ENCODE measurements around the gene KIF25.

Gene KIF25

DNA sequence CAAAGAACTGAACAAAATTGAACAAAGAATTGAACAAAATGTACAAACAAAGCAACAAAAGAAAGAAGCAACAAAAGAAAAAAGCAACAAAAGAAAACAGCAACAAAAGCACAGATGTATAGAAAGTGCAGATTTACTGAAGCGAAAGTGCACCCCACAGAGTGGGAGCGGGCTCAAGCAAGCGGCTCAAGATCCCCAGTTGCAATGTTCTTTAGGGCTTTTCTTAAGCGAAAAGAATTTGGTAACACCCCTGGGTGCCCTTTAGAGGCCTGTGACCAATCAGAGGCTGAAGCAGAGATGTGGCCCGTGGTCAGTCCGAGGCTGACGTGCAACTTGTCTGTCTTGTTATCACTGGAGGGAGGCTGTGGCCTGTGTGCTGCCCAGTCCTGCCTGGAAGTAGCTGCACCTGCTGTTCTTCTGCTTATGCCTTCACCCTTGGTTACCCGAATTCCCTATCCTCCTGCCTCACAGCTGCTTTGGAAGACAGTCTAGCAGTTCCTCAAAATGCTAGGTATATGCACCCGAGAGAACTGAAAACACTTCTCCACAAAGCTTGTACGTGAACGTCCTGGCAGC, 13.2 kb upstream of the KIF25 start:
- TF ChIP-seq, protein P1, sequence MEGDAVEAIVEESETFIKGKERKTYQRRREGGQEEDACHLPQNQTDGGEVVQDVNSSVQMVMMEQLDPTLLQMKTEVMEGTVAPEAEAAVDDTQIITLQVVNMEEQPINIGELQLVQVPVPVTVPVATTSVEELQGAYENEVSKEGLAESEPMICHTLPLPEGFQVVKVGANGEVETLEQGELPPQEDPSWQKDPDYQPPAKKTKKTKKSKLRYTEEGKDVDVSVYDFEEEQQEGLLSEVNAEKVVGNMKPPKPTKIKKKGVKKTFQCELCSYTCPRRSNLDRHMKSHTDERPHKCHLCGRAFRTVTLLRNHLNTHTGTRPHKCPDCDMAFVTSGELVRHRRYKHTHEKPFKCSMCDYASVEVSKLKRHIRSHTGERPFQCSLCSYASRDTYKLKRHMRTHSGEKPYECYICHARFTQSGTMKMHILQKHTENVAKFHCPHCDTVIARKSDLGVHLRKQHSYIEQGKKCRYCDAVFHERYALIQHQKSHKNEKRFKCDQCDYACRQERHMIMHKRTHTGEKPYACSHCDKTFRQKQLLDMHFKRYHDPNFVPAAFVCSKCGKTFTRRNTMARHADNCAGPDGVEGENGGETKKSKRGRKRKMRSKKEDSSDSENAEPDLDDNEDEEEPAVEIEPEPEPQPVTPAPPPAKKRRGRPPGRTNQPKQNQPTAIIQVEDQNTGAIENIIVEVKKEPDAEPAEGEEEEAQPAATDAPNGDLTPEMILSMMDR (IDR thresholded peaks at IDR 0.05), result no peak

DNA sequence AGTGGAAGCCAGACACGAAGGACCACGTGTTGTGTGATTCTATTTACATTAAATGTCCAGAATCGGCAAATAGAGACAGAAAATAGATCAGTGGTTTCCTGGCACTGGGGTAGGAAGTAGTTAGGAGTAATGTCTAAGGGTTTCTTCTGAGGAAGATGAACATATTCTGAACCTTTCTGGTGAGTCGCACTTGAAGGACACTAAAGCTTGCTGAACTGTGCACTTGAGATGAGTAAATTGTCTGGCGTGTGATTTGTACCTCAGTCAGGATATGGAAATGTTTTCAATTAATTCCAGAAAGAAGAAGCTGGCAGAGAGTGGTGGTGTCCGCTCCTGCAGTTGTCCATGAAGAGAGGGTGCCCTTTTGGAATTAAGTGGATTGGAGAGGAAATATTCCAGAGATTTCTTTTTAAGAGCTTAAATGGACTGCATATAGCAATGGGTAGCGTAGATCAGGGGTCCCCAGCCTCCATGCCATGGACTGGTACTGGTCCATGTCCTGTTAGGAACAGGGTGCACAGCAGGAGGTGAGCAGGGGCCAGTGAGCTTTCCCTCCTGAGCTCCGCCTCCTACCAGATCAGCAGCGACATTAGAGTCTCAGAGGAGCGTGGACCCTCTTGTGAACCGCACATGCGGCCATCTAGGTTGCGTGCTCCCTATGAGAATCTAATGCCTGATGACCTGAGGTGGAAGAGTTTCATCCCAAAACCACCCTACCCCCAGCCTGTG, 12.4 kb upstream of the KIF25 start:
- TF ChIP-seq, protein P1 (IDR thresholded peaks at IDR 0.05), result no peak

DNA sequence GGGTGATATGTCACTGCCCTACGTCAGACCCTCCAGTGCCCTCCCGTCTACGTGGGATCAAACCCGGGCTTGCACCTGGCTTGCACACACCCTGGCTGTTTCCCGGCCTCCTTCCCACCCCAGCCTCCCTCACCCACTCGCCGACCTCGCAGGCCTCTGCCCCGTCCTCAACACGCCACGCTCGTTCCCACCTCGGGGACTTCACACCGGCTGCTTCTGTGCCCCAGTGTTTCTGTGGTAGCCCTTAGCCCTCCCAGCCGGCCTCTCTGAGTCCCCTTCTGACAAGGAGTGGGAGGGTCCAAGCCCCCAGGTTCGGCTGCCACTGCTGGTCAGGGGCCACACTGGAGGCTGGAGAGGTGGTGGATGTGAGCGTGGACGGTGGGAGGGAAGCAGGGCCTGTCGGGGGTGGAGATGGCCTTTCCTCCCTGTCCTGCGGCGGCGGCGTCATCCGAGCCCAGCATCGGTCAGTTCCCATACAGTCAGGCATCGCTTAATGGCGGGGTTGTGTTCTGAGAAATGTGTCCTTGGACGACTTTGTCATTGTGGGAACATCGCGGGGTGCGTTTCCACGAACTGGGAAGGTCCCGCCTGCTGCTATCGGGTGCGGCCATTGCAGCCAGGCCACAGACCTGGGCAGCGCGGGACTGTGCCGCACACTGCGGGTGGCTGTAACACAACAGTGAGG, 11.4 kb upstream of the KIF25 start:
- TF ChIP-seq, protein P1 (IDR thresholded peaks at IDR 0.05), result no peak

DNA sequence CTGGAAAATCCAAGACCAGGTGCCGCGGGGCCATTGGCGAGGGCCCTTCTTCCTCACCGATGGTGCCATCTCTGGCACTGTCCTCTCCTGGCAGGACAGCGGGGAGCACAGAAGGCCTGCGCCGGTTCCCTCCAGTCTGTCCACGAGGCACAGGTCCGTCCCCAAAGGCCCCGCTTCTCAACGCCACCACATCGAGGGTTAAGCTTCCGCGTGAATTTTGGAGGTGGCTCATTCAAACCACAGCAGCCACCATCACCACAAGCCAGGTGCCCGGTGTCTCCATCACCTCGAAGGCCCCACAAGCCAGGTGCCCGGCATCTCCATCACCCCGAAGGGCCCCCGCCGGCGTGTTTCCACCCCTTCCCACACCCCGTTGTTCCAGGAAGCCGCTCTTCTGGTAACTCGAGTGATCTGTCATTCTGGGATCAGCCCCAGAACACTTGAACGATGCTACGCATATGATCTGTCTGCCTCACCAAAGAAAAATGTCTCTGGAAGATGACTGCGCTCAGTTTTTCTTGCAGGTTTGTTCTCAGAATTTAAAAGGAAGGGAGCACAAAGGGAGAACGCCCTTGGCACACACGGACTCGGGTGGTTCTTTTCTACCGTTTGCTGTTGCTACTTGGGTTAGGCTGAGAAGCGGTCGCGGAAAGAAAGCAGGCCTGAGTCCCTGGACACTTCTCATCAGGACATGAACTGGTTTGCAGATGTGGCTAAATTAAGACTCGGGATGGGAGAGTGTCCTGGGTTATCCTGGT, 9.9 kb upstream of the KIF25 start:
- TF ChIP-seq, protein P1 (IDR thresholded peaks at IDR 0.05), result no peak

DNA sequence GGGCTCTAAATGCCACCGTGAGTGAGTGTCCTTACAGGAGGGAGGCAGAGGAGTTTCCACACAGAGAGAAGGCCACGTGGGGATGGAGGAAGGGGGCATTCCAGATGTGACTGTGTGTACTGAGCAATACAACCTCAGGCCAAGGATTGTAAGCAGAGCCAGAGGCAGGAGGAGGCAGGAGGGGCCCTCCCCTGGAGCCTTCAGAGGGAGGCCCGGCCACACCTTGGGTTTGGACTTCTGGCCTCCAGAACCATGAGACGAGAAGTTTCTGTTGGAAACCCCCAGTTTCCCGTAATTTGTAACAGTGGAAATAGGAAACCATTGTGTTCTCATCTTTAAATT, 9.3 kb upstream of the KIF25 start:
- TF ChIP-seq, protein P1 (IDR thresholded peaks at IDR 0.05), result no peak

DNA sequence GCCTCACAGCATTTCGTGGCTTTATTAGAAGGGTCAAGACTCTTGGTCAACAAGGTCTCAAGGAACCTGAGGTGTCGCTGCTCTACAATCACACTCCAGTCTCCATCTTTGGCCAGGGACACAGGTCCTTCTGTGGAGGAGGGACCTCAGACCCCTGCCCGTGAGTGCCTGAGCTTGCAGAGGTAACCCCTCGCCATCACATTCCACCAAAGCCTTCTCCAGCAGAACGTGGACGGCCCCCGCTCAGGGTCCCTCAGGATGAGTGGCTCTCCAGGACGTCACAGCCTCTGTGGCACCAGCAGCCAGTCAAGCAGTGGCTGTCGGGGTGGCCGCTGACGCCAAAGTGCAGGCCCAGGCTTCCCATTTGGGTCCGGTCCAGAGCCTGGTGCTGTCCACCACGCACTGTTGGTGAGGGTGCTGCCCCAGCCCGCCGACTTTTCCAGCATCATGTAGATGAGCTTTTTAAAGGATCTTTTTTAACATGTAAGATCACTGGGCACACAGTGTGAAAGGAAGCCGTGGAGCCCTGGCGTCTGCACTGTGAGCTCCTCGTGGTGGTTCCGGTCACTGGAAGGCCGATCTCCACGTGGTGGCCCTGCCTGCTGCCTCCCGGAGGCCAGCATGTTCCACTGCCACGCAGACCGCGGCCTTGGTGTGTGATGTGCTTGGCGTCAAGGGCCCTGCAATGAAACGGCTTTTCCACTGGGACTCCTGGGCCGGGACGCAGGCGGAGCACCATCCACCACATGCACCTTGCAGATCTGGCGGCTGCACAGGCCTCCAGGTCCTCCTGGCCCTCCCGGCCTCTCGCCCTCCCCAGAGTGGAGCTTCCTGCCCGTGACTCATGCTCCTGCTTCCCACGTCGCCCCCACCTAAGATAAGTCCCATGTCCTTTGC, 8.3 kb upstream of the KIF25 start:
- TF ChIP-seq, protein P1 (IDR thresholded peaks at IDR 0.05), result no peak
